ENCODE measurements around the gene SMYD3. TPM values are rescaled to one million over a fixed set of nuclear protein-coding genes. Genes with fewer than 3 reads are reported as not detected.
A peak's percentile ranks its signal among the peaks of the same experiment; 100 is the strongest.

The SMYD3 gene
- total and polyA plus RNA-seq, 2 of the 13 experiments (the other 11 are each of a cell fraction or from before 2014, with no cell fraction given) = 27.7 to 35.8 TPM

GRCh38 chr1:246187834-246188372 is 319.2 kb downstream of the SMYD3 start (continued):
- no peak for TF ChIP-seq KMT2B (CRISPR knock-in tag; IDR thresholded peaks at IDR 0.05)
- no peak for TF ChIP-seq IRF9 (CRISPR knock-in tag; IDR thresholded peaks at IDR 0.05; ENCODE audit: borderline replicate concordance)
- TF ChIP-seq ZNF639 (CRISPR knock-in tag; conservative IDR thresholded peaks at IDR 0.05) = no peak
- TF ChIP-seq POGK (CRISPR knock-in tag; conservative IDR thresholded peaks at IDR 0.05) = no peak
- no peak for TF ChIP-seq JDP2 (CRISPR knock-in tag; IDR thresholded peaks at IDR 0.05; ENCODE audit: borderline replicate concordance)
- TF ChIP-seq ZNF761 (CRISPR knock-in tag; conservative IDR thresholded peaks at IDR 0.05) = no peak
- TF ChIP-seq ZNF570 (CRISPR knock-in tag; IDR thresholded peaks at IDR 0.05; ENCODE audit: borderline replicate concordance) = no peak
- TF ChIP-seq MZF1 (CRISPR knock-in tag; IDR thresholded peaks at IDR 0.05; ENCODE audit: borderline replicate concordance) = no peak
- TF ChIP-seq NCOA2 (CRISPR knock-in tag; IDR thresholded peaks at IDR 0.05) = peak; percentile 71
- no peak for TF ChIP-seq PAX8 (CRISPR knock-in tag; IDR thresholded peaks at IDR 0.05; ENCODE audit: borderline replicate concordance)
- TF ChIP-seq ZNF280D (CRISPR knock-in tag; IDR thresholded peaks at IDR 0.05) = peak; percentile 66; the same call in 1 of the 2 replicates
- no peak for TF ChIP-seq TCF12 (IDR thresholded peaks at IDR 0.05)
- no peak for TF ChIP-seq TCF12 (CRISPR knock-in tag; IDR thresholded peaks at IDR 0.05)
- peak; percentile 76; the same call in 1 of the 2 replicates for TF ChIP-seq AHDC1 (CRISPR knock-in tag; IDR thresholded peaks at IDR 0.05; ENCODE audit: borderline replicate concordance)
- no peak for TF ChIP-seq ZNF256 (CRISPR knock-in tag; conservative IDR thresholded peaks at IDR 0.05)
- TF ChIP-seq ZEB1 (IDR thresholded peaks at IDR 0.05; ENCODE audit: insufficient replicate concordance, low read depth) = no peak
- TF ChIP-seq RBAK (CRISPR knock-in tag; IDR thresholded peaks at IDR 0.05) = no peak
